Stimulated activated naive CD8-positive, alpha-beta T cell treated with anti-CD3 and anti-CD28 coated beads, Interleukin-15, amount 100 ng/mL, for 72 hours (primary cell): Measurements from ENCODE around the gene PPP2R5D.
A peak's percentile ranks its signal among the peaks of the same experiment; 100 is the strongest.

Experiments used
- ATAC-seq: fragments of 150-1000 bp; cut with Tn5 transposase; 2 replicates; pipeline ENCODE4 v1.10.0; 2021; ENCODE audit warnings: mild to moderate bottlenecking, moderate library complexity
- DNase-seq, 2 donors: peaks; one replicate each; pipeline ENCODE4 v3.0.0; 2021 to 2022
- H3K27ac Mint-ChIP-seq, 2 donors: one replicate each; pipeline ENCODE4 v1.8.0; 2022; ENCODE audit warnings: mild to moderate bottlenecking in 2 of 2, mixed read lengths in 2 of 2, moderate library complexity in 2 of 2
- H3K27me3 Mint-ChIP-seq: one replicate; pipeline ENCODE4 v1.8.0; 2022; ENCODE audit warnings: mixed read lengths
- H3K4me1 Mint-ChIP-seq: one replicate; pipeline ENCODE4 v1.8.0; 2022; ENCODE audit warnings: mild to moderate bottlenecking, mixed read lengths
- H3K4me3 Mint-ChIP-seq, 2 donors: one replicate each; pipeline ENCODE4 v1.8.0; 2022; ENCODE audit warnings: mild to moderate bottlenecking in 2 of 2, mixed read lengths in 2 of 2, moderate library complexity in 1 of 2
- H3K9me3 Mint-ChIP-seq, 2 donors: one replicate each; pipeline ENCODE4 v1.8.0; 2022; ENCODE audit warnings: mixed read lengths in 2 of 2

Gene PPP2R5D

GRCh38 chr6:43006251-43006650 is 21.9 kb downstream of the PPP2R5D start:
- Mint-ChIP-seq H3K9me3 (no peaks in the 10 kb centered on the region), H3K4me1 (peaks cover 11% of the 10 kb centered on the region), H3K27ac (peak overlapping the region in 1 of 2 donors; percentile 19), H3K27me3 (no peaks in the 10 kb centered on the region), H3K4me3 (no peak overlapping the region)
- no peak for DNase-seq
- ATAC-seq = no peak

- ATAC-seq = no peak
- Mint-ChIP-seq H3K27me3 (no peaks in the 10 kb centered on the region), H3K9me3 (no peaks in the 10 kb centered on the region), H3K4me1 (peaks cover 20% of the 10 kb centered on the region), H3K27ac (peak overlapping the region in 1 of 2 donors; percentile 35), H3K4me3 (no peak overlapping the region)
- DNase-seq = no peak
Observed at GRCh38 chr6:43007126-43007525, 22.8 kb downstream of the PPP2R5D start.

GRCh38 chr6:43009124-43009523 is 24.8 kb downstream of the PPP2R5D start:
- DNase-seq = peak in 1 of 2 donors; percentile 31
- H3K9me3 Mint-ChIP-seq = no peaks in the 10 kb centered on the region
- H3K4me1 Mint-ChIP-seq = peaks cover 40% of the 10 kb centered on the region
- no peak overlapping the region for H3K27ac Mint-ChIP-seq
- H3K4me3 Mint-ChIP-seq = no peak overlapping the region
- H3K27me3 Mint-ChIP-seq = no peaks in the 10 kb centered on the region
- no peak for ATAC-seq

GRCh38 chr6:43011207-43011606 is 26.8 kb downstream of the PPP2R5D start:
- ATAC-seq = no peak
- Mint-ChIP-seq H3K27me3 (no peaks in the 10 kb centered on the region), H3K4me1 (peaks cover 55% of the 10 kb centered on the region), H3K4me3 (no peak overlapping the region), H3K9me3 (no peaks in the 10 kb centered on the region), H3K27ac (peak overlapping the region in 1 of 2 donors; percentile 86)
- DNase-seq = no peak

GRCh38 chr6:43012364-43012763 is 28.0 kb downstream of the PPP2R5D start:
- Mint-ChIP-seq H3K27ac (peak overlapping the region; percentile 12 to 77), H3K27me3 (no peaks in the 10 kb centered on the region), H3K9me3 (no peaks in the 10 kb centered on the region), H3K4me3 (peak overlapping the region; percentile 93 to 97), H3K4me1 (peaks cover 67% of the 10 kb centered on the region)
- DNase-seq (no peak), ATAC-seq (no peak)

- DNase-seq = no peak
- H3K27ac Mint-ChIP-seq = peak overlapping the region; percentile 93 to 97
- H3K4me1 Mint-ChIP-seq = peaks cover 76% of the 10 kb centered on the region
- no peaks in the 10 kb centered on the region for H3K27me3 Mint-ChIP-seq
- peak overlapping the region; percentile 93 to 97 for H3K4me3 Mint-ChIP-seq
- H3K9me3 Mint-ChIP-seq = no peaks in the 10 kb centered on the region
- ATAC-seq = no peak
Observed at GRCh38 chr6:43013097-43013842, 28.9 kb downstream of the PPP2R5D start.

GRCh38 chr6:43013843-43014433 is 29.6 kb downstream of the PPP2R5D start, which contains the start of the genes KLHDC3 and MEA1:
Gene KLHDC3 (plus strand): TSS chr6:43014249. CDS start chr6:43017193, 2,944 bp downstream.
Gene MEA1 (minus strand): TSS chr6:43013946. CDS start chr6:43013813, 133 bp downstream.
- H3K27me3 Mint-ChIP-seq = no peaks in the 10 kb centered on the region
- H3K27ac Mint-ChIP-seq = peak within 1 kb of the TSS; percentile 95 to 97
- peak; percentile 97 to 100 for DNase-seq
- H3K9me3 Mint-ChIP-seq = no peaks in the 10 kb centered on the region
- H3K4me1 Mint-ChIP-seq = peaks cover 77% of the 10 kb centered on the region
- H3K4me3 Mint-ChIP-seq = peak within 1 kb of the TSS; percentile 93 to 97
- ATAC-seq = peak; percentile 94

GRCh38 chr6:43014434-43014909 is 30.1 kb downstream of the PPP2R5D start:
- DNase-seq = no peak

GRCh38 chr6:43016176-43016942 is 32.0 kb downstream of the PPP2R5D start:
- Mint-ChIP-seq H3K4me1 (peaks cover 78% of the 10 kb centered on the region), H3K4me3 (peak overlapping the region; percentile 38 to 40), H3K27ac (no peak overlapping the region), H3K27me3 (no peaks in the 10 kb centered on the region), H3K9me3 (no peaks in the 10 kb centered on the region)
- ATAC-seq (no peak), DNase-seq (no peak)

More at GRCh38 chr6:43014434-43014909, 30.1 kb downstream of the PPP2R5D start:
- Mint-ChIP-seq H3K27ac (peak overlapping the region; percentile 95 to 96), H3K9me3 (no peaks in the 10 kb centered on the region), H3K27me3 (no peaks in the 10 kb centered on the region), H3K4me3 (peak overlapping the region; percentile 93 to 97), H3K4me1 (peaks cover 77% of the 10 kb centered on the region)
- ATAC-seq = no peak

GRCh38 chr6:43016943-43017334 is 32.6 kb downstream of the PPP2R5D start:
- ATAC-seq = no peak
- Mint-ChIP-seq H3K4me3 (no peak overlapping the region), H3K9me3 (no peaks in the 10 kb centered on the region), H3K4me1 (peaks cover 72% of the 10 kb centered on the region), H3K27ac (no peak overlapping the region), H3K27me3 (no peaks in the 10 kb centered on the region)
- no peak for DNase-seq

GRCh38 chr6:43019152-43019551 is 34.8 kb downstream of the PPP2R5D start:
- Mint-ChIP-seq H3K27ac (no peak overlapping the region), H3K4me1 (peaks cover 65% of the 10 kb centered on the region), H3K27me3 (no peaks in the 10 kb centered on the region), H3K9me3 (no peaks in the 10 kb centered on the region), H3K4me3 (no peak overlapping the region)
- DNase-seq (no peak), ATAC-seq (no peak)

- peak overlapping the region in 1 of 2 donors; percentile 22 for H3K4me3 Mint-ChIP-seq
- DNase-seq (no peak), ATAC-seq (no peak)
- peak overlapping the region in 1 of 2 donors; percentile 53 for H3K27ac Mint-ChIP-seq
- no peaks in the 10 kb centered on the region for H3K27me3 Mint-ChIP-seq
- no peaks in the 10 kb centered on the region for H3K9me3 Mint-ChIP-seq
- H3K4me1 Mint-ChIP-seq = peaks cover 62% of the 10 kb centered on the region
Observed at GRCh38 chr6:43020052-43020705, 35.8 kb downstream of the PPP2R5D start.

- no peaks in the 10 kb centered on the region for H3K27me3 Mint-ChIP-seq
- peak overlapping the region; percentile 84 to 93 for H3K4me3 Mint-ChIP-seq
- H3K9me3 Mint-ChIP-seq = no peaks in the 10 kb centered on the region
- H3K4me1 Mint-ChIP-seq = peaks cover 60% of the 10 kb centered on the region
- H3K27ac Mint-ChIP-seq = peak overlapping the region in 1 of 2 donors; percentile 83
- no peak for DNase-seq
- ATAC-seq = peak; percentile 11
Observed at GRCh38 chr6:43020847-43021246, 36.5 kb downstream of the PPP2R5D start.

- peak; percentile 85 for ATAC-seq
- Mint-ChIP-seq H3K27me3 (no peaks in the 10 kb centered on the region), H3K9me3 (no peaks in the 10 kb centered on the region)
Observed at GRCh38 chr6:43021270-43022047, 37.1 kb downstream of the PPP2R5D start, which contains the start of gene RRP36. Gene RRP36 (plus strand): TSS chr6:43021623. CDS start chr6:43021655, 32 bp downstream.

More at GRCh38 chr6:43021270-43022047, 37.1 kb downstream of the PPP2R5D start, which contains the start of gene RRP36:
- Mint-ChIP-seq H3K4me1 (peaks cover 54% of the 10 kb centered on the region), H3K27ac (peak within 1 kb of the TSS; percentile 86 to 89), H3K4me3 (peak within 1 kb of the TSS; percentile 93 to 95)
- DNase-seq = peak; percentile 46 to 55
